Measurements from ENCODE around the gene DYNC1LI1.

DNA sequence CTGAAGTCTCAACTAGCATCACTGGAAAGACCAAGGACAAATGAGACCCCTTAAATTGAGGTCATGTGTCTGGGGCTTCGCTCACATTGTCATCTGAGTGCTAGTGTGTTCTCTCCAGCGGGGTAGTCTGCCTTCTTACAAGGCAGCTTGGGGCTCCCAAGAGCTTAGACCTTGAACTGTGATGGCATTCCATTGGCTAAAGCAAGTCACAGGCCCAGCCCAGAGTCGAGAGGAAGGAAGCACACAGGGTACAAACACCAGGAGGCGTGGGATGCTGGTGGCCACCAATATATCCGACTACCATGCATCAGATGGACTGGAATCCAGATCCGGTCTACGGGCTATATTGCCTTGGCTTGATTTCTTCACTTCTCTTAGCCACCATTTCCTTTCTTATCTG, 31.5 kb upstream of the DYNC1LI1 start:
- TF ChIP-seq, protein P1, sequence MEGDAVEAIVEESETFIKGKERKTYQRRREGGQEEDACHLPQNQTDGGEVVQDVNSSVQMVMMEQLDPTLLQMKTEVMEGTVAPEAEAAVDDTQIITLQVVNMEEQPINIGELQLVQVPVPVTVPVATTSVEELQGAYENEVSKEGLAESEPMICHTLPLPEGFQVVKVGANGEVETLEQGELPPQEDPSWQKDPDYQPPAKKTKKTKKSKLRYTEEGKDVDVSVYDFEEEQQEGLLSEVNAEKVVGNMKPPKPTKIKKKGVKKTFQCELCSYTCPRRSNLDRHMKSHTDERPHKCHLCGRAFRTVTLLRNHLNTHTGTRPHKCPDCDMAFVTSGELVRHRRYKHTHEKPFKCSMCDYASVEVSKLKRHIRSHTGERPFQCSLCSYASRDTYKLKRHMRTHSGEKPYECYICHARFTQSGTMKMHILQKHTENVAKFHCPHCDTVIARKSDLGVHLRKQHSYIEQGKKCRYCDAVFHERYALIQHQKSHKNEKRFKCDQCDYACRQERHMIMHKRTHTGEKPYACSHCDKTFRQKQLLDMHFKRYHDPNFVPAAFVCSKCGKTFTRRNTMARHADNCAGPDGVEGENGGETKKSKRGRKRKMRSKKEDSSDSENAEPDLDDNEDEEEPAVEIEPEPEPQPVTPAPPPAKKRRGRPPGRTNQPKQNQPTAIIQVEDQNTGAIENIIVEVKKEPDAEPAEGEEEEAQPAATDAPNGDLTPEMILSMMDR (IDR thresholded peaks at IDR 0.05; ENCODE audit: borderline replicate concordance, extremely low read depth, low read length, poor library complexity, severe bottlenecking): no peak
- TF ChIP-seq EZH2 (IDR thresholded peaks at IDR 0.05; ENCODE audit: borderline replicate concordance, low read depth, low read length, severe bottlenecking): no peak
